Psoas muscle (tissue), 8 donors: Measurements from ENCODE around the gene ZNRF1. TPM values are rescaled to one million over a fixed set of nuclear protein-coding genes. Genes with fewer than 3 reads are reported as not detected.

Source experiments
- ATAC-seq, 4 donors: fragments of 200-7000 bp; cut with Tn5 transposase; one replicate each; pipeline ENCODE4 v1.9.1; 2020; ENCODE audit warnings: moderate library complexity in 3 of 4, mild to moderate bottlenecking in 2 of 4
- DNase-seq, 2 donors: peaks; one replicate each; pipeline ENCODE4 v3.0.0-alpha.2; 2020
- H3K27ac ChIP-seq: fragments of 200-600 bp; one replicate; pipeline ENCODE4 v1.8.0; 2022
- H3K27me3 ChIP-seq, 3 donors: fragments of 200-600 bp in 1 of 3; one replicate each; pipeline versions ENCODE4 v1.6.1 to v1.8.0; 2013 to 2022; ENCODE audit warnings: low read length in 2 of 3, mild to moderate bottlenecking in 2 of 3, moderate library complexity in 1 of 3; ENCODE audit not compliant: insufficient read depth in 3 of 3
- H3K36me3 ChIP-seq, 2 donors: fragments of 200-600 bp in 1 of 2; one replicate each; pipeline versions ENCODE4 v1.6.1 to v1.8.0; 2013 to 2022; ENCODE audit warnings: low read depth in 1 of 2, mild to moderate bottlenecking in 1 of 2, moderate library complexity in 1 of 2; ENCODE audit not compliant: insufficient read depth in 1 of 2
- H3K4me1 ChIP-seq: fragments of 200-600 bp; one replicate; pipeline ENCODE4 v1.8.0; 2022
- H3K4me3 ChIP-seq: fragments of 200-600 bp; one replicate; pipeline ENCODE4 v1.8.0; 2022; ENCODE audit warnings: mild to moderate bottlenecking
- H3K9me3 ChIP-seq: fragments of 200-600 bp; one replicate; pipeline ENCODE4 v1.8.0; 2022
- CTCF ChIP-seq: fragments of 200-600 bp; IDR thresholded peaks from one replicate; pipeline ENCODE4 v1.8.0; 2022; ENCODE audit warnings: antibody characterized with exemption
- WGBS, 3 donors: extraction: QIAGEN DNeasy Blood & Tissue Kit; methylation state at CpG; one replicate each; pipeline versions ENCODE4 v1.1.6 to v1.1.7; 2013; 5-methylcytosine and 5-hydroxymethylcytosine counted together
- intact Hi-C, 2 donors: fragments of 100-400 bp; cut with DNase I; formaldehyde crosslinking; loops; one replicate each; pipeline versions ENCODE4 v1.11.0 to v1.14.2; 2022
- polyA plus RNA-seq, 3 donors: library from polyadenylated mRNA; stranded (reverse); fragments of 200-250 nt; gene quantifications; one replicate each; pipeline ENCODE4 v1.2.3, GENCODE V29; 2013
- total RNA-seq, 4 donors: library from RNA; stranded (reverse); fragmentation: NEBNext Ultra II Directional in 2 of 4; extraction: Animal tissue kit (Norgen Biotek cat#: 25700) in 2 of 4; gene quantifications; one replicate each; pipeline versions ENCODE4 v1.2.1 to v1.2.4, GENCODE V29; 2021 to 2023
- donor health status: healthy with polysubstance abuse.
- donor health status: DM: no; HTN: no; CAD: no; lungs with moderate emphysema.
- donor health status: Bipolar disorder and iron deficiency.
- donor health status: healthy.
- donor health status: DM: yes; HTN: yes; CAD: no.
- donor health status: DM: no; HTN: no; CAD: no.
- donor health status: DM: no; HTN: no; CAD: no.
- donor health status: DM: yes; HTN: yes; CAD: no.

The ZNRF1 gene
- total and polyA plus RNA-seq, 7 donors, result 6.7 to 57.0 (median 27.4) TPM

GRCh38 chr16:75152635-75153034, 153.8 kb downstream of the ZNRF1 start:
- no peak for DNase-seq
- Histone ChIP-seq H3K36me3 (peaks cover 7 to 40% of the 10 kb centered on the region in 2 donors), H3K27me3 (no peaks in the 10 kb centered on the region), H3K27ac (no peak overlapping the region), H3K9me3 (peaks cover 18% of the 10 kb centered on the region), H3K4me3 (no peak overlapping the region), H3K4me1 (peaks cover 10% of the 10 kb centered on the region)
- no peak for ATAC-seq
- no peak for TF ChIP-seq CTCF
- intact Hi-C loops, result no loop called here

GRCh38 chr16:75160386-75160785, 161.6 kb downstream of the ZNRF1 start:
- Histone ChIP-seq H3K9me3 (no peaks in the 10 kb centered on the region), H3K27me3 (no peaks in the 10 kb centered on the region), H3K4me3 (no peak overlapping the region), H3K4me1 (no peaks in the 10 kb centered on the region), H3K36me3 (peaks cover 0 to 16% of the 10 kb centered on the region in 2 donors), H3K27ac (no peak overlapping the region)
- DNase-seq, result no peak
- ATAC-seq, result no peak
- 92 to 100% (median 96%) methylated on average over 1 of the region's 1 CpG for WGBS, 3 donors
- no peak for TF ChIP-seq CTCF
- intact Hi-C loops, result no loop called here

Other genes with a start within 250 kb of the ZNRF1 start
- gene FA2H, start 224.2 kb upstream of the ZNRF1 start, total RNA-seq, result not detected
- gene FA2H, start 224.2 kb upstream of the ZNRF1 start, polyA plus RNA-seq, result under 1 TPM; 0.06 to 0.10 (median 0.07) TPM
- gene WDR59, start 13.9 kb upstream of the ZNRF1 start, total RNA-seq, result 10 to 100 TPM; 30.6 to 48.2 (median 31.7) TPM
- 10 to 100 TPM; 12.0 to 24.0 (median 14.7) TPM for gene WDR59, start 13.9 kb upstream of the ZNRF1 start, polyA plus RNA-seq
- 10 to 100 TPM; 26.2 to 66.6 (median 41.3) TPM for gene LDHD, start 117.8 kb downstream of the ZNRF1 start, total RNA-seq
- 10 to 100 TPM; 20.5 to 37.5 (median 27.8) TPM for gene LDHD, start 117.8 kb downstream of the ZNRF1 start, polyA plus RNA-seq
- gene ZFP1, start 149.5 kb downstream of the ZNRF1 start, total RNA-seq, result 1 to 10 TPM; 6.0 to 8.1 (median 6.4) TPM
- gene ZFP1, start 149.5 kb downstream of the ZNRF1 start, polyA plus RNA-seq, result 10 to 100 TPM in 1 of 3 donors, 1 to 10 TPM in 2; 3.4 to 10.4 (median 4.5) TPM
- 1 to 10 TPM in 1 of 4 donors, not detected in 3; 2.4 TPM for gene CTRB2, start 208.1 kb downstream of the ZNRF1 start, total RNA-seq
- gene CTRB2, start 208.1 kb downstream of the ZNRF1 start, polyA plus RNA-seq, result 1 to 10 TPM in 1 of 3 donors, under 1 TPM in 2; 0.14 to 1.6 (median 0.63) TPM
- 1 to 10 TPM in 2 of 4 donors, not detected in 2; 1.2 to 3.9 TPM for gene CTRB1, start 220.0 kb downstream of the ZNRF1 start, total RNA-seq
- gene CTRB1, start 220.0 kb downstream of the ZNRF1 start, polyA plus RNA-seq, result 1 to 10 TPM in 1 of 3 donors, under 1 TPM in 2; 0.03 to 2.5 (median 0.25) TPM